ENCODE results near the gene CLDN5. TPM values are rescaled to one million over a fixed set of nuclear protein-coding genes. Genes with fewer than 3 reads are reported as not detected.
"Not testable (repeated sequence)": the region's sequence is repeated elsewhere in the genome, so short reads cannot be mapped to it uniquely, and the experiment has no call there.

The CLDN5 gene
- total RNA-seq, 1 donor from 2014 or later: not detected

DNA sequence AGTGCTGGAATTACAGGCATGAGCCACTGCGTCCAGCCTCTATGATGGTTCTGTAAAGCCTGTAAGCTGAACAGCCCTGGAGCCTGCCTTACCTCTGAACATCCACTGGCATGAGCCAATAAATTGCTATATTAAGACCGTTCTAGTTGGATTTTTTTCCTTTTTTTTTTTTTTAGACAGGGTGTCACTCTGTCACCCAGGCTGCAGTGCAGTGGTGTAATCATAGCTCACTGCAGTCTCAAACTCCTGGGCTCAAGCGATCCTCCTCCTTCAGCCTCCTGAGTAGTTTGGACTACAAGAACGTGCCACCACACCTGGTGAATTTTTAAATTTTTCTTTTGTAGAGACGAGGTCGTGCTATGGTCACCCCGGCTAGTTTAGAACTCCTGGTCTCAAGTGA, 26.2 kb upstream of the CLDN5 start:
- no peaks in the 10 kb centered on the region for H3K4me1 ChIP-seq (ENCODE audit: insufficient read depth, low read length)
- FAIRE-seq: no peak

GRCh38 chr22:19549428-19549827, 25.2 kb upstream of the CLDN5 start:
- Histone ChIP-seq H3K79me2 (ENCODE audit: insufficient read depth, low read length) (no peaks in the 10 kb centered on the region), H3K4me2 (ENCODE audit: low read length) (no peak overlapping the region), H3K36me3 (ENCODE audit: insufficient read depth, low read length) (no peaks in the 10 kb centered on the region), H3K27me3 (ENCODE audit: insufficient read depth, low read length) (peaks cover 2% of the 10 kb centered on the region), H3K4me3 (ENCODE audit: insufficient read depth, low read depth, low read length) (no peak overlapping the region), H2AFZ (ENCODE audit: low read depth, low read length) (no peak overlapping the region), H3K9ac (ENCODE audit: low read length) (no peak overlapping the region), H3K9me3 (ENCODE audit: insufficient read depth, low read depth, low read length) (no peaks in the 10 kb centered on the region), H3K27ac (ENCODE audit: low read depth, low read length) (no peak overlapping the region), H4K20me1 (ENCODE audit: insufficient read depth, low read length) (no peaks in the 10 kb centered on the region), H3K4me1 (ENCODE audit: insufficient read depth, low read length) (no peaks in the 10 kb centered on the region)
- no peak overlapping the region for H3K4me3 Mint-ChIP-seq (ENCODE audit: unreplicated experiment)
- no peaks in the 10 kb centered on the region for H3K4me1 Mint-ChIP-seq (ENCODE audit: low read depth, unreplicated experiment)
- no peak for TF ChIP-seq CTCF (IDR thresholded peaks at IDR 0.05; ENCODE audit: insufficient read depth, low read depth, low read length)
- TF ChIP-seq EZH2 (IDR thresholded peaks at IDR 0.05; ENCODE audit: insufficient read depth, low read length): no peak
- DNase-seq (ENCODE audit: low read depth) (no peak), FAIRE-seq (no peak)
- H3K36me3 Mint-ChIP-seq (ENCODE audit: low read depth, unreplicated experiment): no peaks in the 10 kb centered on the region
- H3K9me3 Mint-ChIP-seq (ENCODE audit: unreplicated experiment): no peaks in the 10 kb centered on the region
- H3K27ac Mint-ChIP-seq (ENCODE audit: unreplicated experiment): no peak overlapping the region
- peaks cover 15% of the 10 kb centered on the region for H3K27me3 Mint-ChIP-seq (ENCODE audit: low read depth, unreplicated experiment)

More for the DNA sequence above, 26.2 kb upstream of the CLDN5 start:
- H3K9ac ChIP-seq (ENCODE audit: low read length): no peak overlapping the region
- no peaks in the 10 kb centered on the region for H3K36me3 Mint-ChIP-seq (ENCODE audit: low read depth, unreplicated experiment)
- no peak overlapping the region for H3K27ac ChIP-seq (ENCODE audit: low read depth, low read length)
- H3K27me3 Mint-ChIP-seq (ENCODE audit: low read depth, unreplicated experiment): peaks cover 13% of the 10 kb centered on the region
- no peak overlapping the region for H3K4me2 ChIP-seq (ENCODE audit: low read length)
- no peak overlapping the region for H3K4me3 ChIP-seq (ENCODE audit: insufficient read depth, low read depth, low read length)
- no peaks in the 10 kb centered on the region for H3K79me2 ChIP-seq (ENCODE audit: insufficient read depth, low read length)
- no peaks in the 10 kb centered on the region for H4K20me1 ChIP-seq (ENCODE audit: insufficient read depth, low read length)
- H3K27ac Mint-ChIP-seq (ENCODE audit: unreplicated experiment): no peak overlapping the region
- H3K36me3 ChIP-seq (ENCODE audit: insufficient read depth, low read length): no peaks in the 10 kb centered on the region
- no peak for DNase-seq (ENCODE audit: low read depth)
- peaks cover 2% of the 10 kb centered on the region for H3K27me3 ChIP-seq (ENCODE audit: insufficient read depth, low read length)
- no peak overlapping the region for H3K4me3 Mint-ChIP-seq (ENCODE audit: unreplicated experiment)
- H3K9me3 ChIP-seq (ENCODE audit: insufficient read depth, low read depth, low read length): no peaks in the 10 kb centered on the region
- no peaks in the 10 kb centered on the region for H3K9me3 Mint-ChIP-seq (ENCODE audit: unreplicated experiment)
- TF ChIP-seq CTCF (IDR thresholded peaks at IDR 0.05; ENCODE audit: insufficient read depth, low read depth, low read length) (no peak), EZH2 (IDR thresholded peaks at IDR 0.05; ENCODE audit: insufficient read depth, low read length) (no peak)
- H2AFZ ChIP-seq (ENCODE audit: low read depth, low read length): no peak overlapping the region
- no peaks in the 10 kb centered on the region for H3K4me1 Mint-ChIP-seq (ENCODE audit: low read depth, unreplicated experiment)

DNA sequence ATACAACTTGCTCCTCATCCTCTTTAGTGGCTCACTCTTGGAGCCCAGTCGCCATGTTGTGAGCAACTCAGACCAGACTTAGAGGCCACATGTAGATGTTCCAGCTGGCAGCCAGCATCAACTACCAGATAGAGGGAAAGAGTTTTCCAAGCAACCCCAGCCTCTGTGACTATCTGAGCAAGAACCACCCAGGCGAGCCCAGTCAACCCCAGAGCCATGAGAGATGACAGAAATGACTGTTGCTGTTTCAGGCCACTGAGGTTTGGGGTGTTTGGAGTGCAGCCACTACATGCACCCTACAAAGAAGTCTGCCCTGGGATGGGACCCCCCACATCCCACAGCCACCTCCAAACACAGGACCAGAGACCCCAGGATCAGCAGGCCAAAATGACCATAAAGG, 24.8 kb upstream of the CLDN5 start:
- no peak overlapping the region for H3K27ac Mint-ChIP-seq (ENCODE audit: unreplicated experiment)
- no peaks in the 10 kb centered on the region for H3K4me1 Mint-ChIP-seq (ENCODE audit: low read depth, unreplicated experiment)
- no peaks in the 10 kb centered on the region for H3K79me2 ChIP-seq (ENCODE audit: insufficient read depth, low read length)
- H3K4me1 ChIP-seq (ENCODE audit: insufficient read depth, low read length): no peaks in the 10 kb centered on the region
- no peak overlapping the region for H3K4me3 ChIP-seq (ENCODE audit: insufficient read depth, low read depth, low read length)
- no peak overlapping the region for H3K27ac ChIP-seq (ENCODE audit: low read depth, low read length)
- H3K36me3 ChIP-seq (ENCODE audit: insufficient read depth, low read length): no peaks in the 10 kb centered on the region
- no peak overlapping the region for H2AFZ ChIP-seq (ENCODE audit: low read depth, low read length)
- no peaks in the 10 kb centered on the region for H3K9me3 Mint-ChIP-seq (ENCODE audit: unreplicated experiment)
- no peak overlapping the region for H3K4me2 ChIP-seq (ENCODE audit: low read length)
- no peak overlapping the region for H3K4me3 Mint-ChIP-seq (ENCODE audit: unreplicated experiment)
- no peaks in the 10 kb centered on the region for H4K20me1 ChIP-seq (ENCODE audit: insufficient read depth, low read length)
- peaks cover 2% of the 10 kb centered on the region for H3K27me3 ChIP-seq (ENCODE audit: insufficient read depth, low read length)
- no peak for FAIRE-seq
- no peak overlapping the region for H3K9ac ChIP-seq (ENCODE audit: low read length)
- no peaks in the 10 kb centered on the region for H3K9me3 ChIP-seq (ENCODE audit: insufficient read depth, low read depth, low read length)
- no peaks in the 10 kb centered on the region for H3K36me3 Mint-ChIP-seq (ENCODE audit: low read depth, unreplicated experiment)
- no peak for TF ChIP-seq EZH2 (IDR thresholded peaks at IDR 0.05; ENCODE audit: insufficient read depth, low read length)
- no peak for TF ChIP-seq CTCF (IDR thresholded peaks at IDR 0.05; ENCODE audit: insufficient read depth, low read depth, low read length)
- H3K27me3 Mint-ChIP-seq (ENCODE audit: low read depth, unreplicated experiment): peaks cover 15% of the 10 kb centered on the region
- no peak for DNase-seq (ENCODE audit: low read depth)

DNA sequence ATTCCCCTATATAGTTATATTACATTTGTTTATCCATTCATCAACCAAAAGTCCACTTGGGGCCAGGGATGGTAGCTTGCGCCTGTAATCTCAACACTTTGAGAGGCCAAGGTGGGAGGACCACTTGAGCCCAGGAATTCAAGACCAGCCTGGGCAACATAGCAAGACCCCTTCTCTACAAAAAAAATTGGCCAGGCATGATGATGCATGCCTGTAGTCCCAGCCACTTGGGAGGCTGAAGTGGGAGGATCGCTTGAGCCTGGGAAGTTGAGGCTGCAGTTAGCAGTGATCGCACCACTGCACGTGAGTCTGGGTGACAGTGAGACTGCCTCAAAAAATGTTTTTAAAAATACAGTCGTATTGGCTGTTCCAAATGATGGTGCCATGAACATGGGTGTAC, 24.2 kb upstream of the CLDN5 start:
- not testable (repeated sequence) for H3K27me3 ChIP-seq (ENCODE audit: insufficient read depth, low read length); H3K36me3 Mint-ChIP-seq (ENCODE audit: low read depth, unreplicated experiment); H3K27ac Mint-ChIP-seq (ENCODE audit: unreplicated experiment); H3K27ac ChIP-seq (ENCODE audit: low read depth, low read length); H3K79me2 ChIP-seq (ENCODE audit: insufficient read depth, low read length); DNase-seq (ENCODE audit: low read depth); H3K9me3 Mint-ChIP-seq (ENCODE audit: unreplicated experiment); H3K9me3 ChIP-seq (ENCODE audit: insufficient read depth, low read depth, low read length); H3K4me2 ChIP-seq (ENCODE audit: low read length); H3K4me3 Mint-ChIP-seq (ENCODE audit: unreplicated experiment); H3K9ac ChIP-seq (ENCODE audit: low read length); H3K4me3 ChIP-seq (ENCODE audit: insufficient read depth, low read depth, low read length); H2AFZ ChIP-seq (ENCODE audit: low read depth, low read length); H3K4me1 Mint-ChIP-seq (ENCODE audit: low read depth, unreplicated experiment); FAIRE-seq; H3K36me3 ChIP-seq (ENCODE audit: insufficient read depth, low read length); H3K4me1 ChIP-seq (ENCODE audit: insufficient read depth, low read length); H4K20me1 ChIP-seq (ENCODE audit: insufficient read depth, low read length)
- H3K27me3 Mint-ChIP-seq (ENCODE audit: low read depth, unreplicated experiment): peaks cover 18% of the 10 kb centered on the region

All from astrocyte (in vitro differentiated cells and primary cell).